ENCODE results near the gene ALDH1A1. TPM values are rescaled to one million over a fixed set of nuclear protein-coding genes. Genes with fewer than 3 reads are reported as not detected.

Gene ALDH1A1
- total RNA-seq, 4 donors from 2014 or later, result 23.3 to 42.8 (median 30.9) TPM

- intact Hi-C loops (cut with DNase I; ENCODE audit: low total_unique reads) (no loop called here), in situ Hi-C loops (cut with MboI; ENCODE audit: low sequenced_read_pairs in 4 of 4) (no loop called here)
- no peaks in the 10 kb centered on the region for H3K36me3 ChIP-seq
- TF ChIP-seq, protein P1, sequence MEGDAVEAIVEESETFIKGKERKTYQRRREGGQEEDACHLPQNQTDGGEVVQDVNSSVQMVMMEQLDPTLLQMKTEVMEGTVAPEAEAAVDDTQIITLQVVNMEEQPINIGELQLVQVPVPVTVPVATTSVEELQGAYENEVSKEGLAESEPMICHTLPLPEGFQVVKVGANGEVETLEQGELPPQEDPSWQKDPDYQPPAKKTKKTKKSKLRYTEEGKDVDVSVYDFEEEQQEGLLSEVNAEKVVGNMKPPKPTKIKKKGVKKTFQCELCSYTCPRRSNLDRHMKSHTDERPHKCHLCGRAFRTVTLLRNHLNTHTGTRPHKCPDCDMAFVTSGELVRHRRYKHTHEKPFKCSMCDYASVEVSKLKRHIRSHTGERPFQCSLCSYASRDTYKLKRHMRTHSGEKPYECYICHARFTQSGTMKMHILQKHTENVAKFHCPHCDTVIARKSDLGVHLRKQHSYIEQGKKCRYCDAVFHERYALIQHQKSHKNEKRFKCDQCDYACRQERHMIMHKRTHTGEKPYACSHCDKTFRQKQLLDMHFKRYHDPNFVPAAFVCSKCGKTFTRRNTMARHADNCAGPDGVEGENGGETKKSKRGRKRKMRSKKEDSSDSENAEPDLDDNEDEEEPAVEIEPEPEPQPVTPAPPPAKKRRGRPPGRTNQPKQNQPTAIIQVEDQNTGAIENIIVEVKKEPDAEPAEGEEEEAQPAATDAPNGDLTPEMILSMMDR (IDR thresholded peaks at IDR 0.05 in 4 of 5, conservative IDR thresholded peaks at IDR 0.05 in 1 of 5), result no peak
- TF ChIP-seq POLR2A (IDR thresholded peaks at IDR 0.05), result no peak
- H3K27ac ChIP-seq, result no peak overlapping the region
- DNase-seq (no peak), ATAC-seq (no peak)
- H3K27me3 ChIP-seq, result no peaks in the 10 kb centered on the region
- no peaks in the 10 kb centered on the region for H3K4me1 ChIP-seq
- H3K4me3 ChIP-seq, result no peak overlapping the region
- H3K9me3 ChIP-seq, result no peaks in the 10 kb centered on the region
These were observed 45.4 kb downstream of the ALDH1A1 start for GRCh38 chr9:72907421-72907820.

DNA sequence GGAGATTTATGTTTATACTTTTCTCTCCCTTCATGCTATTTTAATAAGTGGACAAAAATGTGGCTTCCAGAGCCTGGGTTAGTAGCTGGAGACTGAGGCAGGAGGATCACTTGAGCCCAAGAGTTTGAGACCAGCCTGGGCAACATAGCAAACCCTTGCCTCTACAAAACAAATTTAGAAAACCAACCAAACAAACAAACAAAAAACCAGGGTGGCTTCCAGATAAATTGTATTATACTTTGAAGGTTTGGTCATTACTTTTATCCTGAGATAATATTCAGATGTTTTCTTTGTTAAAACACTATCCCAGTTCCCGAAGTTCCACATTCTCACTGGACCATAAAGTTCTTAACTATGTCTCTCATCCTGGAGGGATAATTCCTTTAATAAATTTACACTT, 46.0 kb downstream of the ALDH1A1 start:
- no peak overlapping the region for H3K4me3 ChIP-seq
- in situ Hi-C loops (cut with MboI; ENCODE audit: low sequenced_read_pairs in 4 of 4), result no loop called here
- DNase-seq (no peak), ATAC-seq (no peak)
- no peak overlapping the region for H3K27ac ChIP-seq
- no peaks in the 10 kb centered on the region for H3K27me3 ChIP-seq
- TF ChIP-seq, protein P1 (IDR thresholded peaks at IDR 0.05 in 4 of 5, conservative IDR thresholded peaks at IDR 0.05 in 1 of 5), result no peak
- no peak for TF ChIP-seq POLR2A (IDR thresholded peaks at IDR 0.05)
- H3K4me1 ChIP-seq, result no peaks in the 10 kb centered on the region
- no peaks in the 10 kb centered on the region for H3K9me3 ChIP-seq
- intact Hi-C loops (cut with DNase I; ENCODE audit: low total_unique reads), result no loop called here
- no peaks in the 10 kb centered on the region for H3K36me3 ChIP-seq

DNA sequence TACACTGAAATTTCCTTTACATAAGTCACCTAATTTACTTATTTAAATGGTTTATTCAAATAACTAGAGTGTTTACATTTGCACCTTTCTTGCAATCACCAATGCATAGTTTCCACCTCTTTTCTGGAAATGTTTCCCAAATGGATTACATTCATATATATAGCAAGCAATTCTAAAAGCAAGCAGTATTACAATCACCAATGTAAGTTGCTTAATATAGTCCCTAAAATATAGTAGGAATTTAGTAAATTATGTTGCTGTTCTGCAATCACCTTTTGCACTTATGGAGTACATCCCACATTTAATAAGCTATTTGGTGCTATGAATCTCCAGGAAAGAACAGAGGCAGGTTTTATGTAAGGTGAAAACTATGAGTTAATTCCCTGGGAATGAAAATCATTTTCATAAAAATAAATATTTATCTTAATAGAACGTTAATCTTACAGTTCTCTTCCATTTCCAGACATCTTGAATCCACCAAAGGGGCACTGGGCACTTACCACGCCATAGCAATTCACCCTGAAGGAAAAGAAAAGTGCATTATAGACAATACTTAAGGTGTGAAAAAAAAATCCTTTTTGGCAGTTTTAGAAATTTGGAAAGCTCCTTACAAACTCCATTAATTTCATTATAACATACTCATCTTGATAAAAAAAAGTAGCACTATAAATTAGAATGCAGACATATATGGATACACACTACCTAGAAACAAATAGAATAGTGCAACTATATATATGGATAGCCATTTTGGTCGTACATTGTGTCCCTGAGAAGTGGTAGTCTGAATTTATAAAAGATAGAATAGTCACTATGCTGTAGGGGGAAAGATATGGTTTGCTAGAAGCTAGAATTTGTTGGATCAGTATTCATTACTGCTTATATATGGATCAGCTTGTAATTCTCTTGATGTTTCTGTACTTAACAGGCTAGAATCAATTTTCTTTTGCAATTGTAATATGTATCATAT, 47.1 kb downstream of the ALDH1A1 start:
- in situ Hi-C loops (cut with MboI; ENCODE audit: low sequenced_read_pairs in 4 of 4), result no loop called here
- Histone ChIP-seq H3K9me3 (no peaks in the 10 kb centered on the region), H3K4me3 (no peak overlapping the region), H3K36me3 (no peaks in the 10 kb centered on the region), H3K27me3 (no peaks in the 10 kb centered on the region), H3K4me1 (no peaks in the 10 kb centered on the region), H3K27ac (no peak overlapping the region)
- DNase-seq, result no peak
- intact Hi-C loops (cut with DNase I; ENCODE audit: low total_unique reads), result no loop called here
- TF ChIP-seq POLR2A (IDR thresholded peaks at IDR 0.05), result no peak
- TF ChIP-seq, protein P1 (IDR thresholded peaks at IDR 0.05 in 4 of 5, conservative IDR thresholded peaks at IDR 0.05 in 1 of 5), result no peak
- no peak for ATAC-seq

GRCh38 chr9:72904267-72905093, 48.4 kb downstream of the ALDH1A1 start:
- no peaks in the 10 kb centered on the region for H3K9me3 ChIP-seq
- in situ Hi-C loops (cut with MboI; ENCODE audit: low sequenced_read_pairs in 4 of 4), result no loop called here
- H3K36me3 ChIP-seq, result no peaks in the 10 kb centered on the region
- H3K27ac ChIP-seq, result no peak overlapping the region
- no peaks in the 10 kb centered on the region for H3K27me3 ChIP-seq
- ATAC-seq, result no peak
- TF ChIP-seq, protein P1 (IDR thresholded peaks at IDR 0.05 in 4 of 5, conservative IDR thresholded peaks at IDR 0.05 in 1 of 5), result no peak
- no peak for TF ChIP-seq POLR2A (IDR thresholded peaks at IDR 0.05)
- no peaks in the 10 kb centered on the region for H3K4me1 ChIP-seq
- intact Hi-C loops (cut with DNase I; ENCODE audit: low total_unique reads), result no loop called here
- no peak overlapping the region for H3K4me3 ChIP-seq
- no peak for DNase-seq
